NCI-H2107 (cell line): ENCODE results near the gene ATP6V1G2.
"Not testable (repeated sequence)": the region's sequence is repeated elsewhere in the genome, so short reads cannot be mapped to it uniquely, and the experiment has no call there.

Experiments used
- DNase-seq: peaks from one replicate; lab custom pipeline; 2025; lab: John Stamatoyannopoulos, UW

The ATP6V1G2 gene

DNA sequence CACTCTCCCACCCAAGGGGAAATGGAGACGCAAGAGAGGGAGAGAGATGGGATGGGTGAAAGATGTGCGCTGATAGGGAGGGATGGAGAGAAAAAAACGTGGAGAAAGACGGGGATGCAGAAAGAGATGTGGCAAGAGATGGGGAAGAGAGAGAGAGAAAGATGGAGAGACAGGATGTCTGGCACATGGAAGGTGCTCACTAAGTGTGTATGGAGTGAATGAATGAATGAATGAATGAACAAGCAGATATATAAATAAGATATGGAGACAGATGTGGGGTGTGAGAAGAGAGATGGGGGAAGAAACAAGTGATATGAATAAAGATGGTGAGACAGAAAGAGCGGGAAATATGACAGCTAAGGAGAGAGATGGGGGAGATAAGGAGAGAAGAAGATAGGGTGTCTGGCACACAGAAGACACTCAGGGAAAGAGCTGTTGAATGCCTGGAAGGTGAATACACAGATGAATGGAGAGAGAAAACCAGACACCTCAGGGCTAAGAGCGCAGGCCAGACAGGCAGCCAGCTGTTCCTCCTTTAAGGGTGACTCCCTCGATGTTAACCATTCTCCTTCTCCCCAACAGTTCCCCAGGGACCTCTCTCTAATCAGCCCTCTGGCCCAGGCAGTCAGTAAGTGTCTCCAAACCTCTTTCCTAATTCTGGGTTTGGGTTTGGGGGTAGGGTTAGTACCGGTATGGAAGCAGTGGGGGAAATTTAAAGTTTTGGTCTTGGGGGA is 29.7 kb upstream of the ATP6V1G2 start:
- no peak for DNase-seq

DNA sequence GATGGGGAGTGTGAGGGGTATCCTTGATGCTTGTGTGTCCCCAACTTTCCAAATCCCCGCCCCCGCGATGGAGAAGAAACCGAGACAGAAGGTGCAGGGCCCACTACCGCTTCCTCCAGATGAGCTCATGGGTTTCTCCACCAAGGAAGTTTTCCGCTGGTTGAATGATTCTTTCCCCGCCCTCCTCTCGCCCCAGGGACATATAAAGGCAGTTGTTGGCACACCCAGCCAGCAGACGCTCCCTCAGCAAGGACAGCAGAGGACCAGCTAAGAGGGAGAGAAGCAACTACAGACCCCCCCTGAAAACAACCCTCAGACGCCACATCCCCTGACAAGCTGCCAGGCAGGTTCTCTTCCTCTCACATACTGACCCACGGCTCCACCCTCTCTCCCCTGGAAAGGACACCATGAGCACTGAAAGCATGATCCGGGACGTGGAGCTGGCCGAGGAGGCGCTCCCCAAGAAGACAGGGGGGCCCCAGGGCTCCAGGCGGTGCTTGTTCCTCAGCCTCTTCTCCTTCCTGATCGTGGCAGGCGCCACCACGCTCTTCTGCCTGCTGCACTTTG is 29.0 kb upstream of the ATP6V1G2 start, which contains the start of gene TNF:
Gene TNF, plus strand, starts transcription at position 231 of the 567 bp plus-strand sequence. Its CDS starts 177 bp downstream, at position 408.
- DNase-seq, result no peak

- DNase-seq, result no peak
Measured at GRCh38 chr6:31574106-31575061, 28.0 kb upstream of the ATP6V1G2 start.

GRCh38 chr6:31573239-31574105 is 27.1 kb upstream of the ATP6V1G2 start:
- DNase-seq, result no peak

DNA sequence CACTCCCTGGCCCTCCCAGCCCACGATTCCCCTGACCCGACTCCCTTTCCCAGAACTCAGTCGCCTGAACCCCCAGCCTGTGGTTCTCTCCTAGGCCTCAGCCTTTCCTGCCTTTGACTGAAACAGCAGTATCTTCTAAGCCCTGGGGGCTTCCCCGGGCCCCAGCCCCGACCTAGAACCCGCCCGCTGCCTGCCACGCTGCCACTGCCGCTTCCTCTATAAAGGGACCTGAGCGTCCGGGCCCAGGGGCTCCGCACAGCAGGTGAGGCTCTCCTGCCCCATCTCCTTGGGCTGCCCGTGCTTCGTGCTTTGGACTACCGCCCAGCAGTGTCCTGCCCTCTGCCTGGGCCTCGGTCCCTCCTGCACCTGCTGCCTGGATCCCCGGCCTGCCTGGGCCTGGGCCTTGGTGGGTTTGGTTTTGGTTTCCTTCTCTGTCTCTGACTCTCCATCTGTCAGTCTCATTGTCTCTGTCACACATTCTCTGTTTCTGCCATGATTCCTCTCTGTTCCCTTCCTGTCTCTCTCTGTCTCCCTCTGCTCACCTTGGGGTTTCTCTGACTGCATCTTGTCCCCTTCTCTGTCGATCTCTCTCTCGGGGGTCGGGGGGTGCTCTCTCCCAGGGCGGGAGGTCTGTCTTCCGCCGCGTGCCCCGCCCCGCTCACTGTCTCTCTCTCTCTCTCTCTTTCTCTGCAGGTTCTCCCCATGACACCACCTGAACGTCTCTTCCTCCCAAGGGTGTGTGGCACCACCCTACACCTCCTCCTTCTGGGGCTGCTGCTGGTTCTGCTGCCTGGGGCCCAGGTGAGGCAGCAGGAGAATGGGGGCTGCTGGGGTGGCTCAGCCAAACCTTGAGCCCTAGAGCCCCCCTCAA is 25.9 kb upstream of the ATP6V1G2 start, which contains the start of gene LTA:
Gene LTA, plus strand, starts transcription at position 249 of the 871 bp plus-strand sequence. Its CDS starts 454 bp downstream, at position 703.
- no peak for DNase-seq

GRCh38 chr6:31569861-31570536 is 23.6 kb upstream of the ATP6V1G2 start:
- DNase-seq, result no peak

- no peak for DNase-seq
Measured at GRCh38 chr6:31568537-31568961, 22.1 kb upstream of the ATP6V1G2 start.

GRCh38 chr6:31567531-31568370 is 21.3 kb upstream of the ATP6V1G2 start:
- DNase-seq, result no peak

DNA sequence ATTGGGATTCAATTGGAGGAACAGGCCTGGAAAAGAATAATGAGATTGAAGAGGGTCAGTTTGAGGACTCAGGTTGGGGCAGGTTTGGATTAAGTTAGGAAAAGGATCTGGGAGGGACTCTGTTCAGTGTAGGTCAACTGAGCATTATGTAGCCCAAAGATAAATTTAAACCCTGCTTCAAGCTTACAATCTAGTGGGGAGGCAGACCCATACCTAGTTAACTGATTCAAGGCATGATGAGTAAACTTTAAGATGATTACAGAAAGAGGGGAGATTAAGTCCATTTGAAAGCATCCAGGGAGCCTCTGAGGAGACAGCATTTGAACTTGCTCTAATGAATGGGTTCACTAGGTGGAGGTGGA is 14.3 kb upstream of the ATP6V1G2 start:
- no peak for DNase-seq

- no peak for DNase-seq
Measured at GRCh38 chr6:31559958-31560696, 13.7 kb upstream of the ATP6V1G2 start.

GRCh38 chr6:31559606-31559957 is 13.2 kb upstream of the ATP6V1G2 start:
- no peak for DNase-seq

DNA sequence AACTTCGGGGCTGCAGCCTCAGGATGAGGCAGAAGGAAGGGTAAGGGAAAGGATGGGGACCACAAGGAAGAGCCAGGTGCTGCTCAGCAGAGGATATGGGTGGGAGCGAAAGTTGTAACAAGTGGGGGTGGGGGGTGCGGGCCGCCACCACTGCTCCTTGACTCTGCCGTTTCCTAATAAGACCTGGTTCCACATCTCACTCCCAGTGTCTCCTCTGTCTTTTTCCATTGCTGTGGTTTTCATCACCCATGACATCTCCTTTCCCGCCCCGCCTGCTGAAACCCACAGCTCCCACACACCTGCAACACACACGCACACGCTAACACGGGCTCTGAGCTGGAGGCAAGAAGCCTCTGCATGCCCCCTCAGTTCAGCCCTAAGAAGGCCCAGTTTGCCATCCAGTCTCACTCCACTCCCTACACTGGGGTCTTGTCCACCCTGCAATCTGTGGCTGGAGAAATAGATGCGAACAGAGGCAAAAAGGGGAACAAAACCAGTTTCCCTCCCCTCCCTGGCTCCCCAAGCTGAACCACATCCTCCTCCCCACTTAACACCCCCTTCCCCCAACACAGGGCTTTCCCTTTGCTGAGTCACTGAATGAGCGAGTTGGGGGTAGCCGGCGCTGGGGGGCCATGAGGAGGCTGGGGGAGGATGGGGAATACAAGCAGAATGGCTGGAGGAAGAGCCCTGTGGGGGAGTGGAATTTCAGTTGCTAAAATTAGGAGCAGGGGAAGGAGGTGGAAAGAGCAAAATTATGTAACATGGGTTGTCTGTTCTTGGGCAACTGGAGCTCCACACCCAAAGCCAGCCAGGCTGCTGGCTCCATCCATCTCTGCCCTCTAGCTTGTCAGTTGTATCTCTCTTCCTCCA is 12.5 kb upstream of the ATP6V1G2 start:
- DNase-seq, result no peak

- DNase-seq, result no peak
Measured at GRCh38 chr6:31558318-31558625, 11.9 kb upstream of the ATP6V1G2 start.

DNA sequence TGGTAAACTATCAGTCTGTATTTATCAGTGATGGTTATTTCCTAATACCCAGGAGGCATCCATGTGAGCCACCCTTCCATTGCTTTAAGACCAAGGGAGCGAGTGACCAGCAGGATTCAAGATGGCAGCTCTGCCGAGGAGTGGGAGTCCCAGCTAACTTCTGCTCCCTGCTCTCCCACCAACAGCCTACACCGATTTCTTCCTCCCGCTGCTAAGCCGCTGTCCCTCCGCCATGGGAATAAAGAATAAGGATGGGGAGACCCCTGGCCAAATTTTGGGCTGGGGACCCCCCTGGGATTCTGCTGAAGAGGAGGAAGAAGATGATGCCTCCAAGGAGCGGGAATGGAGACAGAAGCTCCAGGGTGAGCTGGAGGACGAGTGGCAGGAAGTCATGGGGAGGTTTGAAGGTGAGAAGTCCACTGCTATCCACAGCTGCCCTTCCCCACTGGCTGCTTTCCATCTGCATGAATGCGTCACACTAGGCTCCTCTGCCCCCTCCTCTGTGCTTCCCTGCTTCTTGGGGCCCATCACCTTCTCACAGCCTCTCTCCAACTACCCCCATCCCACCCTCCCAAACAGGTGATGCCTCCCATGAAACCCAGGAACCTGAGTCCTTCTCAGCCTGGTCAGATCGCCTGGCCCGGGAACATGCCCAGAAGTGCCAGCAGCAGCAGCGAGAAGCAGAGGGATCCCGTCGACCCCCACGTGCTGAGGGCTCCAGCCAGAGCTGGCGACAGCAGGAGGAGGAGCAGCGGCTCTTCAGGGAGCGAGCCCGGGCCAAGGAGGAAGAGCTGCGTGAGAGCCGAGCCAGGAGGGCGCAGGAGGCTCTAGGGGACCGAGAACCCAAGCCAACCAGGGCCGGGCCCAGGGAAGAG is 11.3 kb upstream of the ATP6V1G2 start:
- no peak for DNase-seq

GRCh38 chr6:31556307-31556706 is 9.9 kb upstream of the ATP6V1G2 start:
- no peak for DNase-seq

GRCh38 chr6:31551371-31551770 is 5.0 kb upstream of the ATP6V1G2 start:
- not testable (repeated sequence) for DNase-seq

DNA sequence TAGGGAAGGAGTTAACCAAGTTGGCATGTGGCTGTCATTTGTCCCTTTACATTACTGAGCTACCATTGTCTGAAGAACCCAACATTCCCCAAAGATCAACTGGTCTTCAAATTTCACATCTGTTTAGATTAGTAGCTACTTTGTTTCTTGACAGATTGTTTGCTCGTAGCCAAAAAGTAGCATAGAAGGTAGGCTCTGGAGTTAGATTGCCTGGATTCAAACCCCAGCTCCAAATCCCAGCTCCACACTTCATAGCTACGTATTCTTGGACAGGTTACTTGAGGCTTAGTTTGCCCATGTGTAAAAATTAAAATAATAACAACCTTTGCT is 2.1 kb upstream of the ATP6V1G2 start:
- DNase-seq, result no peak
